Stimulated activated CD8-positive, alpha-beta memory T cell treated with anti-CD3 and anti-CD28 coated beads, Interleukin-15, amount 100 ng/mL, for 48 hours (primary cell): ENCODE measurements around the gene FAM32A.

Source experiments
- DNase-seq, 2 donors: peaks; one replicate each; pipeline ENCODE4 v3.0.0-alpha.2; 2020; ENCODE audit warnings: low read depth in 2 of 2

The FAM32A gene

DNA sequence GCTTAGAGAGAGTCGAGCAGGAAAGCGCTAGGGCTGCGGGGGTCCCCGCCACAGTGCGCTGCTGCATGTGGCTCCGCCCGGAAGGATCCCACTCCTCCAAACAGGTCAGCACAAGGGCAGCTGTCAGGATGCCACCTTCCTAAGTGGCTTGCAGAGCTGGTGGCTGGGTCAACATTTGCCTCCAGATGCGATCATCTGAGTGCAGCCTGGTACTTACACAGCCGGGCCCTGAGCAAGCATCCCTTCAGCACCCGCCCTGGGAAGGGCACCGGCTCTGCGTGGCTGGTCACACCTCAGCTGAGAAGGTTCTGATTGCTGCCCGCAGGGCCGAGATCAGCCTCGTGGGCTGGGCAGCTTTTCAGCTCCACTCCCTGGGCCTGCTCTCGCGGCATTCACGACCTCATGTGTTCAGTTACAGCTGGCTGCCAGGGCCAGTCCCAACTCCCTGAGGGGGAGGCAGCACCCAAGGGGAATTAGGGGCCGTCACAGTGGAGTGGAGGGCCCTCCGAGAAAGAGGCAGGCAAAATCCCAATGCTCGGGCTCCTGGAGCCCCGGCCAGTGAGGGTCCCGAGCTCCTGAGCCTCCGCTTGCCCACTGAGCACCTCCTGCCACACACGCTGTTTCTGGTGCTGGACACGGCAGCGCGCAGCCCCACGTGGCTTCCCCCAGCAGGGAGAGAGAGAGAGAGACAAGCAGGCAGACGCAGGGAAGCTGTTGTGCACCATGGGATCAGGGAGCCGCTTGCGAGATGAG, 39.3 kb downstream of the FAM32A start:
- DNase-seq: no peak

DNA sequence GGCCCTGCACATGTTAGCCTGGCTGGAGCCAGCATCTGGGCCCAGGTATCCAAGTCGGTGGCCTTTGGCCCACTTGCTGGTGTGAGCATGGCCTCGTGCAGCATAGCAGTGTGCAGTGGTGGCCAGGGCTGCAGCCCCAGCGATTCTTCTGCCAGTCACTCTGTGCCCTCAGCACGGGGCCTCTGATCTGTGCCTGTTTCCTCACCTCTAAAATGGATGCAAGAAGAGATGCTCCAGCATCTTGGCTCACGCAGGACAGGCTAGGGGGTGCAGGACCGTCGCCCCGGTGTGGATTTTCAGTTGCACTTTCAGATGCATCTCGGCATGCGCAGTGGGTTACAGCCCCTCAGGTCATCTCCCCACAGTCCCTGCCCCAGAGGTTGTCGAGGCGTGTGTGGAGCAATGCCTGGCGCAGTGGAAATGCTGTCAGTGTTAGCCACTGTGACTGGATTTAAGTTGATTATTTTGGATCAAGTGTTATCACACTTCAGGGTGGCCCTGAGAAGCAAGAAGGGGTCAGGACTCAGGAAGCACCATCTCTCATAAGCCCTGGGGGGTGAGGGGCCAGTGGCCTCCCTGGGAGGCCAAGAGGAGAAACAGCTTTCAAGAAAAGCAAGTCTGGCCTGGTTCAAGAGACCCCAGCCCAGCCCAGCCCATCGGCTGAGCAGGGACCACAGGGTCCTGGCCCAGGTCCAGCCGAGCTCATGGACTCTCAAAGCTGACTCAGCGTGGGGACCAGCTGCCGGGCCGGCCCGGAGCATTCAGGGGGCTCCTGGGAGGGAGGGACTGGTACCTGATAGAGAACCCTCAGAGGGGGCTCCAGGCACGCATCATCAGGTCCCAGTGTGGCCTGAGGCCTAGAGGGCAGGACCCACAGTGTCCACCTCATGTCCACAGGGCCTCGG, 40.3 kb downstream of the FAM32A start:
- no peak for DNase-seq

DNA sequence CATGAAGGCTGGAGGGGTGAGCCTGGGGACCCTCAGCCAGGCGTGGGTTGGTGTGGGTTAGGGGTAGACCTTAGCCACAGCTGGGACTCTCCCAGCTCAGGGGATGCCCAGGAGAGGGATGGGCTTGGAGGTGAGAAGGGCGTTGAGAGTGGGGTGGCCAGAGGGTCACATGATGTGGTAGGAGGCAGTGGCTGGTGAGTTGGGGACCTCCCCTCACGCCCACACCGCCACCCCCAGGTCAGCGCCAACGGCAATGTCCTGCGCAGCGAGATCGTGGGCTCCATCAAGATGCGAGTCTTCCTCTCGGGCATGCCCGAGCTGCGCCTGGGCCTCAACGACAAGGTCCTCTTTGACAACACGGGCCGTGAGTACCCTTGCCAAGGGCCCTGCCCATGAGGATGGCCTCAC, 41.0 kb downstream of the FAM32A start:
- DNase-seq: no peak

DNA sequence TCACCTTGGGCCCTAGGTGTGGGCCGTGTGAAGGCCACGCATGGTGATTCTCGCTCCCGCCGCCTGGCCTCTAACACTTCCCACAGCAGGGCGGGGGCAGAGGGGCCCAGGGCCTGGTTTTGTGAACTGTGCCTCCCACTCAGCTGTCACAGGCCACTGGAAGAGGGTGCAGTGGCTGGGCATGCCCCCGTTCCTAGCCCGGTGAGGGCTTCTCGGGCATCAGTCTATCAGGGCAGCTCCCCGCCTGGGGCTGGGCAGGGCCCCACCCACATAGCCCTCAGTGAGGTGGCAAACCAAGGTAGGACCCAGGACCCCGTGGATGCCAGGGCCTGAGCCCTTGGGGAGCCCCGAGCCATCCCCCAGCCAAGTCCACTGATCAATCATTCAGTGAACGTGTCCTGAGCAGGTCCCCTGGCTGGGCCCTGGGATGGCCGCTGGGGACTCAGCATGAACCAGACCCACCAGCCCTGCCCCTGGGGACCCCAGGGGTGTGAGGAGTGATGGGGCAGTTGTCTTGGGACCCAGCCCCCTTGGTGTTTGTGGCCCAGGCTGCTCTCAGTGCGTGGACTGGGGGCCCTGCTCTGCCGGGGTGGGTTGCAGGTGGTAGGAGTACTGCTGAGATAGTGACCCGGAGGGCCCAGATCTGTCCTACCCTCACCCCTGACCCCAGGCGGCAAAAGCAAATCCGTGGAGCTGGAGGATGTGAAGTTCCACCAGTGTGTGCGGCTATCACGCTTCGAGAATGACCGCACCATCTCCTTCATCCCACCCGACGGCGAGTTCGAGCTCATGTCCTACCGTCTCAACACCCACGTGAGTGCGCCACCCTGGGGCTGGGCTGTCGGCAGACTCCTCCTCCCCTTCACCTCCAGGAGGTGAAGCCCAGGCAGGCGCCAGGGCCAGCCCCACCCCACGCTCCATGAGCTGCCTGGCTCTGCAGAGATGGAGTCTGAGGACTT, 41.9 kb downstream of the FAM32A start:
- no peak for DNase-seq

- DNase-seq: no peak
These were observed 42.8 kb downstream of the FAM32A start for GRCh38 chr19:16227837-16228636.

GRCh38 chr19:16228637-16229321, 43.6 kb downstream of the FAM32A start:
- no peak for DNase-seq

DNA sequence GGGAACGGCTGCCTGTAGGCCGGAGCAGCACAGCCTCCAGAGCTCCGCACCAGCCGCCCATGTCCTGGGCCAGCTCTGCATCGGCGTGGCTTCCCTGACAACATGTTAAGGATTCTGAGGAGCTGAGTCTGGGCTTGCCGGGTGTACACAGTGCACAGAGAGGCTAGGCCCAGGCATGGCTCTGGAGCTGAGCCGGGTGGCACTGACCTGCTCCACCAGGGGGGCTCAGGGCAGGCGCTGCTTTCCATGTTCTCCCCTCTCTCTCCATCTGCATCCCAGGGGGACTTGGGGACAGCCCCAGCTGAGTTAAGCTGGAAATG, 44.1 kb downstream of the FAM32A start:
- DNase-seq: no peak

DNA sequence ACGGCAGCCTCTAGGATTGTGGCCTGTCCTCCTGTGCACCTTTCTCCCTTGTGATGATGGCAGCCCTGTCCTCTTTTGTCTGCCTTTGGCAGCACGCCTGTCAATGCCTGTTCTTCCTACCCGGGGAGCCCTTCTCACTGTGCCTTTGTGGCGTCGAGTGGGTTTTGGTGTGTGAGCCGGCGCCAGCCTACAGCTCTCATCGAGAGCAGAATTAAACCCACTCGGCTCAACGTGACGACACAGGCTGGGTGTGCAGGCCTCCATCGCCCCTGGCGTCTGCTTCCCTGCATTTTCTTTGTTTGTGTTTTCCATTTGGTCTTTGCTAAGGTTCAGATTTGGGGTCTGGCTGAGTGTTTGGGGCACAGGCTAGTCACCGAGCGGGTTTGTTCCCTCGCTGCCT, 46.9 kb downstream of the FAM32A start:
- no peak for DNase-seq

GRCh38 chr19:16232568-16232967, 47.4 kb downstream of the FAM32A start:
- no peak for DNase-seq

GRCh38 chr19:16233081-16233776, 48.0 kb downstream of the FAM32A start:
- DNase-seq: no peak

DNA sequence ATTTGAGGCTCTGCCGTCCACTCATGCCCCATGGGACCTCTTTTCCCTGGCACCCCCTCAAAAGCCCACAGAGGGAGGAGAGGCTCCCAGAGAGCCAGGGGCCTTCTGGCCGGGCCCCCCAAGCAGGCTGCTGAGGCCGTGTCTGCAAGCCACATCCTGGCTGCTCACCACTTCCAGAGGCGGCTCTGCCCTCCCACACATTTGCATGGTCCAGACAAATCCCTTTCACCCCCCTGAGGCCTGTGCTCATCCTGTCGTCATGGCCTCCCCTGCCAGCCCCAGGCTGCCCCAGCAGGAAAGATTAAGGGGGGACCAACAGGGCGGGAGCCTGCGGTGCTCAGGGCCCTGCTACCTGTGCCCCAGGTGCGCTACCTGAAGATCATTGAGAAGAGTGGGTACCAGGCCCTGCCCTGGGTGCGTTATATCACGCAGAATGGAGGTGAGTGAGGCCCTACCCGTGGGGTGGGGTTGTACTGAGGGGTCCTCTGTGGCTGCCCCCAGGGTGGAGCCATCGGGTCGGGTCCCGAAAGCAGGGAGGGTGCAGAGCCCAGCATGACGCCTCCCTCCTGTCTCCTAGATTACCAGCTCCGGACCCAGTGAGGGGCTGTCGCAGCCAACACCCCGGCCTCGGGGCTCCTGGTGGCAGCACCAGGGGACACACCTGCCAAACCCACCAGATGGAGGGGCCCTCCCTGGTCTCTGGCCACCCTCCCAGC, 48.8 kb downstream of the FAM32A start:
- DNase-seq: no peak

DNA sequence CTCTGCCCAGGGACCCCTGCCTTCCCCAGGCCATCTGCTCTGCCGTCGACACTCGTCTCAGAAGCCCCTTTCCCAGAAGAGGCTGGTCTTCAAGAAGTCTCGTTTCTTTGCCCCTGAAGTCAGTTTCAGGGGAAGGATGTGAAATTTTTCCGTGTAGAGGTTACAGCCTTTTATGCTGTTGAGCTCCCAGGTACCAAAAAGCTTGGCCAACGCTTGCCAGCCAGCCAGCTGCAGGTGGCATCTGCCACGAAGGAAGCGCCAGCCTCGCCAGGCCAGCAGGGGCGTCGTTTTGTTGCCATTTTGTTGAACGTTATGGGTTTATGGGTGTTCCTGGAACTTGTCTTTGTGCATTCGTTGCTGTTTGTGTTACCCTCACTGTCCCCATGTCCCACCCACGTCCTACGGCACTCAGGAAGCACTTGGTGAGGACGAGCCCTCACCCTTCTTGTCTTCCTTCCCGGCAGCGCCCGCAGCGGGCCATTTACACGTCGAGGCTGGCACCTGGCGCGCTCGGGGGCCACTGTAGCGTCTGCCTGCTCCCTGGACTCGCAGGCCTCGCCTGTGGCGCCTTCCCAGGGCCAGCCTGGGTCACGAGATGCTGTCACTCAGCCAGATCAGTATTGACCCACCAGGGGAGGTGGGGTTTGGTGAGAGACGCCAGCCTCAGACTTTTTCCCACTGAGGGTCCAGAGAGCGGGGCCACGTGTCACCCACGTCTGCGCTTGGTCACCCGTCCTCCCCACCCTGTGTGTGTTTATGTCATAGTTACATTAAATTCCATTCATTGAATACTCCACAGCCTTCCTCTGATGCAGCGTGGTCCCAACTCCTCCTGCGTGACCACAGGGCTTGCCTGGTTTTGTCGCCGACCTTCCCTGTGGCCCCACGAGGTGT, 49.6 kb downstream of the FAM32A start:
- no peak for DNase-seq

DNA sequence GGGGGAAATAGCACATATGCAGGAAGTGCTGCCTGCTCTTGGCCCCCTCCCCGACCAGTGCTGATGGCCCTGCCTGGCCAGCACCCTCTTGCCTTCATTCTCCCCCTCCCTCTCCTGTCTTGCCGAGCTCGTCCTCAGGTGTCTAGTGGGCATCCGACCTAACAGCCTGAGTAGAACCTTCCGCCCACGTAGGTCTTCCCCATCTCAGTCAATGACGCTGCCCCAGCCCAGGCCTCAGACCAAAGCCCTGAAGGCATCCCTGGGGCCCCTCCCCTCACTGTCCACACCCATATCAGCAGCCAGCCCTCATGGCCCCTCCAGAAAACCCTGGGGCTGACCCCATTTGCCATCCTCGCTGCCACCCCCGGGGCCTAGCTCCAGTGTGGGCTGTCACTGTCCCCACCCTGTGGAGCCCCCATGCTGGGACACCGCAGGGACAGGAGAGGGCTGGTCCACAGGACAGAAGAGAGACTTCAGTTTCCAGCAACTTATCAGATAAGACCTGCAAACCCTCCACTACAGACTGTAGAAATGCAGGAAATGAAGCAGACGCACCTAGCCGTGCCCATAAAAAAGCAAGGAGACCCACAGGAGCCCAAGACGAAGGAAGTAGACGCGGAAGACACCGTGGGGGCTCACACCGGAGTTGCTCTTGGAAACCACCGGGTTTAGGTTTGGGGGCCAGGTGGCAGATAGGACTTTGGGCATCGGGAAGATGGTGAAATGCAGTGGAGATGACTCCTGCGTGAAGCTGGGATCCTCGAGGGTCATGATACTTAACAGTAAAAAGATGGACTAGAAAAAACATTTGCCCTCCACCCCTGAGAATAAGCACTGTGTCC, 50.8 kb downstream of the FAM32A start:
- no peak for DNase-seq
